WTC11 (cell line): ENCODE results near the gene IL12B. TPM values are rescaled to one million over a fixed set of nuclear protein-coding genes. Genes with fewer than 3 reads are reported as not detected.

ENCODE experiments used
- ATAC-seq: fragments of 200-7000 bp; cut with Tn5 transposase; 2 replicates; pipeline ENCODE4 v1.10.0; 2021; ENCODE audit warnings: mild to moderate bottlenecking, moderate library complexity
- CTCF ChIA-PET: fragments of 300-600 bp; sonication (Branson Sonifier 250); formaldehyde crosslinking; loops from one replicate; lab custom pipeline; 2021; ENCODE audit warnings: antibody characterized with exemption; lab: Charles Lee
- POLR2A ChIA-PET: fragments of 350-600 bp; sonication (Branson Sonifier 250); formaldehyde crosslinking; loops from one replicate; lab custom pipeline; 2021; ENCODE audit warnings: antibody characterized with exemption; lab: Charles Lee
- DNase-seq: peaks from one replicate; pipeline ENCODE4 v3.0.0; 2021; ENCODE audit warnings: low spot score
- H3K27ac Mint-ChIP-seq: 2 replicates; pipeline ENCODE4 v1.8.0; 2021; ENCODE audit warnings: mixed read lengths
- H3K27me3 Mint-ChIP-seq: 2 replicates; pipeline ENCODE4 v1.8.0; 2021; ENCODE audit warnings: low read depth, mild to moderate bottlenecking, moderate library complexity, mixed read lengths
- H3K36me3 Mint-ChIP-seq: 2 replicates; pipeline ENCODE4 v1.8.0; 2021; ENCODE audit warnings: mixed read lengths
- H3K4me1 Mint-ChIP-seq: 2 replicates; pipeline ENCODE4 v1.8.0; 2022; ENCODE audit warnings: mixed read lengths
- H3K4me3 Mint-ChIP-seq: 2 replicates; pipeline ENCODE4 v1.8.0; 2021; ENCODE audit warnings: mild to moderate bottlenecking, moderate library complexity, mixed read lengths
- H3K9me3 Mint-ChIP-seq: 2 replicates; pipeline ENCODE4 v1.8.0; 2021; ENCODE audit warnings: mixed read lengths
- ARID4B ChIP-seq: sonication (generic); formaldehyde crosslinking; IDR thresholded peaks from 2 replicates; pipeline ENCODE4 v1.8.0; 2023; ENCODE audit warnings: missing genetic modification reagents, mild to moderate bottlenecking, borderline replicate concordance
- CDX4 ChIP-seq: fragments of 250-450 bp; sonication (Bioruptor Pico); IDR thresholded peaks from 2 replicates; pipeline ENCODE4 v1.9.0; 2021; ENCODE audit warnings: moderate library complexity, mild to moderate bottlenecking, inconsistent platforms, borderline replicate concordance
- E2F5 ChIP-seq: sonication (generic); formaldehyde crosslinking; IDR thresholded peaks from 2 replicates; pipeline ENCODE4 v1.8.1; 2022; ENCODE audit warnings: mild to moderate bottlenecking, moderate library complexity, missing genetic modification reagents
- FOXP1 ChIP-seq: sonication (generic); formaldehyde crosslinking; IDR thresholded peaks from 2 replicates; pipeline ENCODE4 v1.8.0; 2022; ENCODE audit warnings: missing genetic modification reagents, mild to moderate bottlenecking, moderate library complexity, borderline replicate concordance
- KAT7 ChIP-seq: sonication (generic); formaldehyde crosslinking; IDR thresholded peaks from 2 replicates; pipeline ENCODE4 v1.8.1; 2023; ENCODE audit warnings: missing genetic modification reagents, mild to moderate bottlenecking, borderline replicate concordance
- NFE2L1 ChIP-seq: sonication (generic); formaldehyde crosslinking; IDR thresholded peaks from 2 replicates; pipeline ENCODE4 v1.8.1; 2023; ENCODE audit warnings: missing genetic modification reagents
- PRRX2 ChIP-seq: fragments of 250-450 bp; sonication (Bioruptor Pico); IDR thresholded peaks from 2 replicates; pipeline ENCODE4 v1.8.0; 2021; ENCODE audit warnings: mild to moderate bottlenecking
- SMAD4 ChIP-seq: sonication (generic); formaldehyde crosslinking; IDR thresholded peaks from 2 replicates; pipeline ENCODE4 v1.8.0; 2022; ENCODE audit warnings: mild to moderate bottlenecking, missing genetic modification reagents
- TCF7 ChIP-seq: sonication (generic); formaldehyde crosslinking; IDR thresholded peaks from 2 replicates; pipeline ENCODE4 v1.8.0; 2022; ENCODE audit warnings: mild to moderate bottlenecking, low read depth, missing genetic modification reagents, moderate library complexity
- TP53 ChIP-seq: sonication (generic); formaldehyde crosslinking; IDR thresholded peaks from 2 replicates; pipeline ENCODE4 v1.8.1; 2023; ENCODE audit warnings: mild to moderate bottlenecking, missing genetic modification reagents
- ZMAT4 ChIP-seq: fragments of 250-450 bp; sonication (Bioruptor Pico); IDR thresholded peaks from 2 replicates; pipeline ENCODE4 v1.9.0; 2021; ENCODE audit warnings: mild to moderate bottlenecking
- ZNF219 ChIP-seq: sonication (generic); formaldehyde crosslinking; IDR thresholded peaks from 2 replicates; pipeline ENCODE4 v1.8.0; 2023; ENCODE audit warnings: missing genetic modification reagents, mild to moderate bottlenecking, borderline replicate concordance
- ZNF416 ChIP-seq: fragments of 250-450 bp; sonication (Bioruptor Pico); IDR thresholded peaks from 2 replicates; pipeline ENCODE4 v1.9.0; 2021; ENCODE audit warnings: mild to moderate bottlenecking, inconsistent platforms
- ZNF532 ChIP-seq: fragments of 250-450 bp; sonication (Bioruptor Pico); IDR thresholded peaks from 2 replicates; pipeline ENCODE4 v1.9.0; 2021; ENCODE audit warnings: mild to moderate bottlenecking, borderline replicate concordance
- ZNF671 ChIP-seq: fragments of 250-450 bp; sonication (Bioruptor Pico); IDR thresholded peaks from 2 replicates; pipeline ENCODE4 v1.8.0; 2021; ENCODE audit warnings: mild to moderate bottlenecking
- ZSCAN18 ChIP-seq: fragments of 250-450 bp; sonication (Bioruptor Pico); IDR thresholded peaks from 2 replicates; pipeline ENCODE4 v2.1.2; 2022; ENCODE audit warnings: mild to moderate bottlenecking, moderate library complexity
- total RNA-seq: library from RNA; stranded (reverse); gene quantifications from 3 replicates; pipeline ENCODE4 v1.2.3, GENCODE V29; 2021

Gene IL12B
- total RNA-seq, 1 experiment from 2014 or later = not detected

GRCh38 chr5:159336586-159336985 lies 6.3 kb upstream of the IL12B start:
- peaks cover 10% of the 10 kb centered on the region for H3K4me1 Mint-ChIP-seq
- no peaks in the 10 kb centered on the region for H3K27me3 Mint-ChIP-seq
- ChIA-PET POLR2A (no interaction called here), CTCF (no interaction called here)
- ATAC-seq (no peak), DNase-seq (no peak)
- H3K27ac Mint-ChIP-seq = no peak overlapping the region
- no peaks in the 10 kb centered on the region for H3K36me3 Mint-ChIP-seq
- no peak for TF ChIP-seq ZSCAN18
- no peak for TF ChIP-seq ZNF219 (CRISPR knock-in tag)
- no peak overlapping the region for H3K4me3 Mint-ChIP-seq
- no peaks in the 10 kb centered on the region for H3K9me3 Mint-ChIP-seq

- TF ChIP-seq CDX4 (CRISPR knock-in tag) (no peak), ARID4B (CRISPR knock-in tag) (no peak), SMAD4 (CRISPR knock-in tag) (no peak), FOXP1 (no peak), ZSCAN18 (no peak), NFE2L1 (CRISPR knock-in tag) (no peak), ZMAT4 (CRISPR knock-in tag) (no peak), TP53 (no peak), TCF7 (CRISPR knock-in tag) (no peak)
- Mint-ChIP-seq H3K9me3 (no peaks in the 10 kb centered on the region), H3K27ac (no peak overlapping the region), H3K4me3 (no peak overlapping the region), H3K27me3 (no peaks in the 10 kb centered on the region; the same call in 1 of the 2 replicates), H3K36me3 (no peaks in the 10 kb centered on the region), H3K4me1 (peaks cover 18% of the 10 kb centered on the region)
- DNase-seq (no peak), ATAC-seq (no peak)
- CTCF ChIA-PET = interaction anchor here (0.6 to 1.2 kb wide), 2 partner anchors 17 to 173 kb away, joined by 3 to 4 read pairs; no protein-coding TSS in a partner anchor
- POLR2A ChIA-PET = no interaction called here
These were observed 3.2 kb upstream of the IL12B start for GRCh38 chr5:159333545-159333925.

- no peaks in the 10 kb centered on the region for H3K36me3 Mint-ChIP-seq
- POLR2A ChIA-PET = no interaction called here
- TF ChIP-seq CDX4 (CRISPR knock-in tag) (no peak), ZNF671 (CRISPR knock-in tag) (no peak), E2F5 (CRISPR knock-in tag) (no peak), PRRX2 (CRISPR knock-in tag) (no peak), KAT7 (no peak), ZNF532 (CRISPR knock-in tag) (no peak), ZNF416 (CRISPR knock-in tag) (no peak)
These were observed 2.7 kb upstream of the IL12B start for GRCh38 chr5:159332800-159333544.

More at GRCh38 chr5:159332800-159333544, 2.7 kb upstream of the IL12B start:
- DNase-seq (no peak), ATAC-seq (no peak)
- Mint-ChIP-seq H3K27ac (no peak overlapping the region), H3K4me3 (no peak overlapping the region; the same call in 1 of the 2 replicates), H3K9me3 (no peaks in the 10 kb centered on the region), H3K4me1 (peaks cover 17% of the 10 kb centered on the region), H3K27me3 (no peaks in the 10 kb centered on the region; the same call in 1 of the 2 replicates)
- CTCF ChIA-PET = interaction anchor here (1.2 kb wide), 1 partner anchor 16 kb away, joined by 4 read pairs; no protein-coding TSS in a partner anchor
